B cell (primary cell): ENCODE data around the gene HCK.

Experiments used
- CTCF ChIP-seq: fragments of 200-600 bp; IDR thresholded peaks from one replicate; pipeline ENCODE4 v1.8.0; 2022; ENCODE audit warnings: antibody characterized with exemption, mild to moderate bottlenecking
- EZH2 ChIP-seq: IDR thresholded peaks from 2 replicates; pipeline ENCODE4 v1.6.1; 2012; ENCODE audit warnings: borderline replicate concordance, low read depth, mild to moderate bottlenecking, moderate library complexity, low read length; ENCODE audit not compliant: insufficient read depth, poor library complexity, severe bottlenecking

DNA sequence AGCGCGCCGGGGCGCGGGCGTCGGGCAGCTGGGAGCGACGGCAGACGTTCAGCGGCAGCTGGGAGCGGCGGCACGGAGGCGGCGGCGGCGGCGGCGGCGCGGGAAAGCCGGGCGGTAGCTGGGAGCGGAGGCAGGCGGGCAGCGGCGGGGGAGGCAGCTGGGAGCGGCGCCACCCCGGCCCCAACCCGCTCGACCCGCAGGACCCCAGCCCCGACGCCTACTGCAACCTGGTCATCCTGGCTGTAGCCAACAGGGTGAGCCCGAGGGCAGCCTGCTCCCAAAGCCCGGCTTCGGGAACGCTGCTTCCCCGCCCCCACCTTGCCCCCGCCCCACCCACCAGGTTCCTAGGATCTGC lies 32.9 kb upstream of the HCK start:
- TF ChIP-seq EZH2 (no peak), CTCF (no peak)
